NCI-H187 (cell line): ENCODE measurements around the gene TMPRSS5.

Experiments
- DNase-seq, 2 experiments: peaks; one replicate each; lab custom pipeline; 2025; lab: John Stamatoyannopoulos, UW

The TMPRSS5 gene

DNA sequence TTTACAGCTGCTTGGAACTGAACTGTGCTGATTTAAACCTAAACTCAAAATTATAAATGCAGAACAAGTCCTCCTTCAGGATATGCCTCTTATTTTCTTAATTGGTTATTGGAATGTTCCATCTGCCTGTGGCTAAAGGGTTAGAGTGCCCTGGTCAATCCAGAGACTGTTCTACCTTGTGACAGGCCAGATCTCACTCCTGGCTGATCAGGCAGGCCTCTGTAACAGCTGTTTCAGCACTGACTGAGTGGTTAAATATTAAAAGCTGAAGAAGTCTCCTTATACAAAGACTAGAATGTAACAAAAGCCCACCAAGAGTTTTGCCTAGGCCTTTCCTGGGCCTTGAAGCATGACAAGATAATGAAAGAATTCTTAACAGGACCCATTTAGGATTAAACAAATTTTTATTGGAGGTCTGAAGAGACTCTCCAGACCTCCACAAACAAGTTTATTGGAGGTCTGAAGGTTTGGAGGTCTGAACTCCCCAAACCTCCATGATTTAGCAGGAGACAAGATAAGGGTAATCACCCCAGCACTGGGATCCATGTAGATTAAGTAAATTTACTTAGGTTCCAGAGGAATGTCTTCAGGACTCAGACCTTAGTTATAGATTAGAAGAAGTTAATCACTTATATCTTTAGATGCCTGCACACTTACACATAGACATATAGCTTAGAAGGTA is 35.8 kb downstream of the TMPRSS5 start:
- no peak for DNase-seq

- DNase-seq = no peak
These were observed 37.9 kb downstream of the TMPRSS5 start for GRCh38 chr11:113668255-113668654.

DNA sequence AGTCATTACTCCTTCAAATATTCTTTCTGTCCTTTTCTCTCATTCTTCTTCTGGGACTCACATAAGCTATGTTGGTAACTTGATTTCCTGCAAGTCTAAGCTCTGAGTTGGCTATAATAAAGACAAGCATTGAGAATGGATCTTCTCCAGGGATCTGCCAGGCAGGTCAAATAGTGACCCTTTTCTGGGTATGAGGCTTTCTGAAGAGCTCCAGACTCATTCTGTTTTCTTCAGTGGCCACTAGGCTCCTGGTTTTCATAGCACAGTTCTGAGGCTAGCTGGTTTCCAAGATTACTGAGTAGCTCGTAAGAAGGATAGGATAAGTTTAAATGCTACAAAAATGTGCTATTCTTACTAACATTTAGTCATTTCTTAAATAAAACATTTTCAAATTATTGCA is 38.3 kb downstream of the TMPRSS5 start:
- DNase-seq = no peak

- DNase-seq = no peak
These were observed 39.5 kb downstream of the TMPRSS5 start for GRCh38 chr11:113666584-113666983.

DNA sequence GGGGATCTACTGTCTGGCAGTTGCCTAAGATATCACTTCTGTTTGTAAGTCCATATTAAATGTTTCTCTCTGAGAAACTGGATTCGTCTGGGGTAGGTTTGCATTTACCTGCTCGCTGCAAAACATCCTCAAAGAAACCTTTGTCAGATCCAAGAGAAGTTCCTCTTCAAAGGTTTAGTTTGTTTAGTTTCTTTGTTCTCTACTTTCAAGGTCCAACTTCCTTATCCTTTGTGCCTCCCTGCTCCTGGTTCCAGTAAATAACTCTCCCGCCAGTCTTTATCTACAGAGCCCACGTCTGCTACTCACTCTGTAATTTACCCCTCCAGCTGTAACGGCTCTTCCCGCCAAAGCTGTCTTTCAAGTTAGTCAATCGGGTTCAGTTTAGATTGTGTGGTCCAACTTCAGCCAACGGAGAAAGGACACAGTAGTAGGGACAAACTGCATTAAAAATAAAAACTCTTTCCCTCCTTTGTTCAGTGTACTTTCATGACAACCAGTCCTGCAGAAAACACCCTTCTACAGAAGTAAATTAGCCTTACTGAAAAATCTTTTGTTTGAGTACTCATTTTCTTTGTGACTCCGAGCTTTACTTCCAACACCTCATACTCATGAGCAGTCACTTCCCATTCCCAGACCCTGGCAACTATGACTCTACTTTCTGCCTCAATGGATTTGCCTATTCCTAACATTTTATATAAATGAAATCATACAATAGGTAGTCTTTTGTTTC is 41.0 kb downstream of the TMPRSS5 start:
- DNase-seq = no peak

DNA sequence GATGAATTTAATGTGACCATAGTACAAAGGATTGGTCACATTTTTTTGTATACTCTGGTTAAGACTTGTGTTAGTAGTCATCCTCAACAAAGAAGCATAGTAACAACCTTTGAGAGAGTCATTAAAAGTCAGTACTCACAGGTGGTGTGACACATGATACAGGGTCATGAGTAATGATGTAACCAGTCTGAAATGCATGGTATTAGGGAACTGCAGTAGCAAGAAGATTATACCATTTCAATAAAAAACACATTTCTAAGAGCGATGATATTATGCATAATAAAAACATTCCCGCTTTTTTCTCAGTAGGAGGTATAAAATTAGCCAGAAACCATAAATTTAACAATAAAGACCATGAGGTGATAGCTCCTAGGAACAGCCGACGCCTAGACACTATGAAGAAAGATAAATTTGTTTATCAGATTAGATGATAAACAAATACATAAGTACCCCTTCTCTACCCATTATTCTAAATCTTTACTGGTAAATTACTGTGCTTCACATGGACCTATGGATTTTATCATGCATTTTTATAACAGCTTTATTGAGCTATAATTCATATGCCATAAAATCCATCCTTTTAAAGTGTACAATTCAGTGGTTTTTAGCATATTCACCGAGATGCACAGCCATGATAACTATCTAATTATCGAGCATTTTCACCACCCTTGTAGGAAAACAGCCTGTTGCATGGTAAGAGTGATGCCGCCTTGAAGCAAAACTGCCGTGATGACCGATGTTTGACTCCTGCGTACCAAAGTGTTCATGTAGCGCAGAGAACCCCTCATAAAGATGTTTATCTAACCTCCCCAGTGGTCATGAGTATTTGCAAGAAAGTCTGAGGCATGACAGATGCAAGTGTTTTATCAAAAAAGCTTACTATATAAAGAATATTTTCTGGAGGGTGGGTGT is 41.8 kb downstream of the TMPRSS5 start:
- DNase-seq = no peak

- DNase-seq = no peak
These were observed 42.5 kb downstream of the TMPRSS5 start for GRCh38 chr11:113663567-113663966.

- no peak for DNase-seq
These were observed 50.3 kb downstream of the TMPRSS5 start for GRCh38 chr11:113655771-113656170.

DNA sequence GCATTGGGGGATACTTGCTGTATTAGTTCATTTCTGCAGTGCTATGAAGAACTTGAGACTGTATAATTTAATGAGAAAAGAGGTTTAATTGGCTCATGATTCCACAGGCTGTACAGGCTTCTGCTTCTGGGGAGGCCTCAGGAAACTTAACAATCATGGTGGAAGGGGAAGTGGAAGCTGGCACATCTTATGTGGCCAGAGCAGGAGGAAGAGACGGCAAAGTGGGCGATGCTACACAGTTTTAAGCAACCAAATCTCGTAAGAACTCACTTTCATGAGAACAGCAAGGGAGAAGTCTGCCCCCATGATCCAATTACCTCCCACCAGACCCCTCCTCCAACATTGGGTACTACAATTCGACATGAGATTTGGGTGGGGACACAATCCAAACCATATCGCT is 55.1 kb downstream of the TMPRSS5 start:
- no peak for DNase-seq

DNA sequence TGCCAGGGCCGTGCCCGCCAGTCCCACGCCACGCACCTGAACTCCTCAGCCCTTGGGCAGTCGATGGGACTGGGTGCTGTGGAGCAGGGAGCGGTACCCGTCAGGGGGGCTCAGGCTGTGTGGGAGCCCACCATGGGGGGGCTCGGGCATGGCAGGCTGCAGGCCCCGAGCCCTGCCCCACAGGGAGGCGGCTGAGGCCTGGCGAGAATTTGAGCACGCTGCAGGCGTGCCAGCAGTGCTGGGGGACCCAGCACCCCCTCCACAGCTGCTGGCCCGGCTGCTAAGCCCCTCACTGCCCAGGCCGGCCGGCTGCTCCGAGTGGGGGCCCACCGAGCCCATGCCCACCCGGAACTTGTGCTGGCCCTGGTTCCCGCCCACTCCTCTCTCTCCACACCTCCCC is 56.8 kb downstream of the TMPRSS5 start:
- DNase-seq = no peak

DNA sequence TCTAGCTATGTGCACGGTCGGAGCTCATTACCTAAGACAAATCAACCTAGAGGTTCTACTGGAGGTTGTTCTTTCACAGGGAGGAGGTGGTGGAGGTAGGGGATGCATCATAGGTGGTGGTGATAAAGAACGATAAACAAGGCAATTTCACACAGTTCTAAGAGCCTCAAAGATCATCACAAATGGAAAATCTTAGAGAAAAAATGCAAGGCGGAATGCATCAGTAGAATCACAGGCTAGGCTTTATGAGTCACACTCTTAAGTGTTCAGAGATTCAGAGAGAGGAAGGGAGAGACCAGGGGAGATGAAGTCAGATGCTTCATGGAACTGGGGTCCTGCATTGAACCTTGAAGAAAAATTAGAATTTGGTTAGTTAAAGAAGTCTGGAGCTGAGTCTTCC is 58.3 kb downstream of the TMPRSS5 start:
- DNase-seq = no peak

GRCh38 chr11:113647108-113647507 is 59.0 kb downstream of the TMPRSS5 start:
- no peak for DNase-seq

- DNase-seq = no peak
These were observed 60.3 kb downstream of the TMPRSS5 start for GRCh38 chr11:113645593-113646349.

DNA sequence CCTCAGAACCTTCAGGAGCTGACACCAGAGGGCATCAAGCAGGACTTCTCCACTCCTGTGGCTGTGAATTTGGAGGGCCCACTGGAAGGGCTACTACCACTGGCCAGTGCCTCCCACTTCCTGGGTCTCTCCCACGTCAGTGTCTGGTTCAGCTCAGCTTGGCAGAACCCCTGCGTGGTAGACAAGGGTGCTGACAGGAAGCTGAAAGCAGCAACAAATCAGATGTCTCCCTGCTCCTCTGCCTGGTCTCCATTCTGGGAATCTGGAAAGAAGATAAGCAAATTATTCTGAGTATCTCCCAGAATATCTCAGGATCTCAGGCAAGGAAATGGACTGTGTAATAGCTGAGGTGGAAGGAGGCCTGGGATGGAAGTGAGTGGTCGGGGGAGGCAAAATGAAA is 61.5 kb downstream of the TMPRSS5 start:
- DNase-seq = no peak

DNA sequence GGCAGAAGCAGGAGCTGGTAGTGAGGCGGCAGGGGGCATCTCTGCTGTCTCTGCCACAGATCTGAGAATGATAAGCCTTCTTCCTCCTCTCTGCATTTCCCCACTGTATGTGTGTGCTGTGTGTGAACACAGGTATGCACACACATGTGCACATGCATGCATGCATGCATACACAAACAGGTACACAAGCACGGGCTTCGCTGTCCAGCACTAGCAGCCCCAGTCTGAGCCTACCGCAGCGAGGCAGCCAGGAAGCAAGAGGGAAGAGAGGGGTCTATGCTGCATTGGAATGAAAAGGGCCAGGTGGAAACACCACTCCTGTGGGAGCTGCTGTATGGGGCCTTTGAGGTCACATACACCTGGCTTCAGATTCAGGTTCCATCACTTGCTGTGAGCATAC is 62.4 kb downstream of the TMPRSS5 start:
- no peak for DNase-seq

- no peak for DNase-seq
These were observed 63.0 kb downstream of the TMPRSS5 start for GRCh38 chr11:113643006-113643585.

- no peak for DNase-seq
These were observed 64.0 kb downstream of the TMPRSS5 start for GRCh38 chr11:113642090-113642489.

DNA sequence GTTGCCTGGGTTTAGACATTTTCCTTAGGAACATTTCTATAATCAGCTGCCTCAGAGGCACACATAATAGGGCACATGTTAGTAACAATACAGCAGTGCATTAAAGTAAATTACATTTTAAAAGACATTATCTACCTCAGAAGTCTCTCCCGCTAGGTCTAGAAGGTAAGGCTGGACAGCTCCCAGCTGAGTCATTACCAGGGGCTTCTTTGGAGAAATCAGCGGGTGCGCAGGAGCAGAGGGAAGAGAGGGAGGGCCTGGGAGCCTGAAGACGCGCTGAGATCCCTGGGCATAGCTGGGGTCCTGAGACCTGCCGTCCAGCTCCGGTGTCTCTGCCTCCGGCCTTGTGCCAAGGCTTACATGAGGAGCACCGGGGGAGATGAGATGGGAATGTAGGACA is 67.7 kb downstream of the TMPRSS5 start:
- no peak for DNase-seq

DNA sequence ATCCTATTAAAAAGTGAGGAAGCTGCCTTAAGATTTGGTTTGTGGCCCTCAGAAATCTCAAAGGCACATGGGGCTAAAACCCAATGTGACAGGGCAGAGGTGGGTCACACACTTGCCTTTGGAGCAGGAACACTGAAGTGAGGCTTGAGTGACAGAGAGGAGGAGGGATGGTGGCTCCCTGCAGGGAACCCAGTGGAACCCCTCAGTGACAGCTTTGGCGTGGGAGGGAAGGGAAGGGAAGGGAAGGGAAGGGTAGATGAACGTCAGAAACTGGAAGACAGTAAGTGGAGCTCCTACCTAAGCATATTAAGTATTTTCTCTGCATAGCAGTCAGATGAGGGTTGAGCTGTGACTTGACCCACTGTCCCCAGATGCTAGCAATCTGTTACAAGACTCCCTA is 68.5 kb downstream of the TMPRSS5 start:
- no peak for DNase-seq
